ENCODE data around the gene ZIC1.

Gene ZIC1

GRCh38 chr3:147397155-147397874 is 11.8 kb upstream of the ZIC1 start:
- DNase-seq: no peak

- DNase-seq: no peak
These were observed 11.0 kb upstream of the ZIC1 start for GRCh38 chr3:147397875-147398812.

- DNase-seq: no peak
These were observed 10.2 kb upstream of the ZIC1 start for GRCh38 chr3:147398813-147399534.

- no peak for DNase-seq
These were observed 9.1 kb upstream of the ZIC1 start for GRCh38 chr3:147400111-147400510.

GRCh38 chr3:147400999-147401398 is 8.2 kb upstream of the ZIC1 start:
- no peak for DNase-seq

GRCh38 chr3:147401421-147401820 is 7.7 kb upstream of the ZIC1 start:
- no peak for DNase-seq

- DNase-seq: no peak
These were observed 7.0 kb upstream of the ZIC1 start for GRCh38 chr3:147402159-147402558.

- no peak for DNase-seq
These were observed 5.7 kb upstream of the ZIC1 start for GRCh38 chr3:147403511-147403910.

GRCh38 chr3:147404000-147404799 is 5.0 kb upstream of the ZIC1 start:
- DNase-seq: no peak

- DNase-seq: no peak
These were observed 4.3 kb upstream of the ZIC1 start for GRCh38 chr3:147404800-147405230.

GRCh38 chr3:147405231-147406027 is 3.7 kb upstream of the ZIC1 start:
- no peak for DNase-seq

GRCh38 chr3:147406028-147406931 is 2.9 kb upstream of the ZIC1 start, which contains the start of gene ZIC4:
TSS of gene ZIC4 (minus strand) at chr3:147406543. CDS start at chr3:147402797, 3,746 bp downstream.
- DNase-seq: no peak

- no peak for DNase-seq
These were observed 2.1 kb upstream of the ZIC1 start for GRCh38 chr3:147407114-147407497.

GRCh38 chr3:147407498-147408187 is 1.5 kb upstream of the ZIC1 start:
- no peak for DNase-seq

GRCh38 chr3:147408188-147409100 is 721 bp upstream of the ZIC1 start:
- DNase-seq: no peak

GRCh38 chr3:147410116-147410525 is 956 bp downstream of the ZIC1 start:
- no peak for DNase-seq

- no peak for DNase-seq
These were observed 1.5 kb downstream of the ZIC1 start for GRCh38 chr3:147410526-147411237.

- DNase-seq: no peak
These were observed 2.2 kb downstream of the ZIC1 start for GRCh38 chr3:147411238-147411814.

Data from DMS79 treated with DMSO at 0.1 percent for 48 hours (cell line).